Measurements from ENCODE around the gene TMEM233.

Gene TMEM233

DNA sequence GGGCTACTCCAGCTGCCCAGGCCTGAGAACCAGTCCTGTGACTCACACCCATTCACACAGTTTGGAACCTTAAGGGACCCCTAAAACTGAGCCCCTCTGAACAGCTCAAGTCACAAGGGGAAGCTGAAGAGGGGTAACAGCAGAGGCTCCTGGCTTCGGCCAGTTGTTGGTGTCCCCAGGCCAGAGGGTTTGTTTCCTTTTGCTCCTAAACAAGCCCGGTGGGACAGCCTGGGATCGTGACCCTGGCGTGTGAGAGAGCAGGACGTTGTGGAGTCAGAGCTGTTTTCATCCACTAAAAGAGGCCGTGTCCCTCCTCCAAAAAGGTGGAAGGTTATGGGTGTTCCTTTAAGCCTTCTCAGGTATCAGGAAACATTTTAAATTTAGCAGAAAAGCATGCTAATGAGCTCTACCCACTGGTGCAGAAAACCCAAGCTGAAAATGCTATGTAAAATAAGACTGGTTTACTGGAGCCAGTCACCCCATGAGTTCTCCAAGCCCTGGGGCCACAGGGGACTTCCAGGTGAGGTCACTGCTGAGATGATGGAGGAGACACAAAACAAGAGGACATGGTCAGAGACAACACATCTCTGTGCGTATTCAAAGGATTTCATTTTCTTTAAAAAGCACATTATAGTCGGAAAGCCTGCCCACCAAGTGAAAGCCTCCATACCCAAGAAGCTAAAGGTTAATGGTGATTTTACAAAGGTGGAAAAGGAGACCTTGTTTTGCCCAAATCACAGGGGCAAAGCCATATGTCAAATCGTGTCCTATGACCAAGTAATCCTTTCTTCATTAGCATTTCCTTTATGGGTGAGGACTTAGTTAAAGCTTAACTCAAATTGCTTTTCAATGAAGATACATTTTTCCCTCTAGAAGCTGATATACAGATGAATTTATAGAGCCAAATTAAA lies 88.4 kb downstream of the TMEM233 start:
- no peak for DNase-seq (ENCODE audit: low spot score)

DNA sequence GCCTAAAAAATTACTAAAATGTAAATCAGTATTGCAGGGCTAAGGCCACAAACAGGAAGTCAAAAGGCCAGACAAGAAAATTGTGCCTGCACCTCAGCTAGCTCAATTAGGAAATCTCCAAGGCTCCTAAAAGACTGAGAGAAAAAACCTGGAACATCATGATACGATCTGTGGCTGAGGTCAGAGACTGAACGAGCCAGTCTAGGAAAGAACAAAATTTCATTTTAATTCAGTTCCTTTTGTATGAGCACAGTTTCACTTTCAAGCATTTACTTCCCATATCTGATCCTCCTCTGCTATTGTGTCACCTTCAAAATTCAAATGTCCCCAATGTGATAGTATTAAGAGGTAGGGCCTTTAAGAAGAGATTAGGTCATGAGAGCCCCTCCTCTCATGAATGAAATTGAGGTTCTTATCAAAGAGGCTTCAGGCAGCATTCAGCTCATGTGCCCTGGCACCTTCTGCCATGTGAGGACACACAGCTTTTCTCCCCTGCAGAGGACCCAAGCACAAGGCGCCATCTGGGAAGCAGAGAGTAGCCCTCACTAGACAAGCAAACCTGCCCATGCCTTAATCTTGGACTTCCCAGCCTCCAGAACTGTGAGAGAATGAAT lies 89.2 kb downstream of the TMEM233 start:
- no peak for DNase-seq (ENCODE audit: low spot score)

DNA sequence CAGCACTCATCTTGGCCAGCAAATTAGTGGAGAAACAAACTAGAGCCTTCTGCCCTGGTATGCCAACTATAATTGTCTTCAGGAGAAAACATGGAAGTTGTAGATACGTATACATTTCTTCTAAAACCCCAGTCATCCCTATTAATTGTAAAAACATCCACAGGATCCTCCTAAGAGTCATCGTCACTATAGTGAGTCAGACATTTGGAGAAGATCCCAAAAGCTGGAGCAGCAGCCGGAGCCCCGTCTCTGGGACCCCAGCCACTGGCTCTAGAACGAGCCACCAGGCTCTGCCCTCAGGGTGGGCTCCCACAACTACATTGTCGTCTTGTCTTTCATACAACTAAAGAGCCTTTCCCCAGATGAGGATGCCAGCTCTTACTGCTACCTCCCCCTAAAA lies 89.8 kb downstream of the TMEM233 start:
- no peak for DNase-seq (ENCODE audit: low spot score)

DNA sequence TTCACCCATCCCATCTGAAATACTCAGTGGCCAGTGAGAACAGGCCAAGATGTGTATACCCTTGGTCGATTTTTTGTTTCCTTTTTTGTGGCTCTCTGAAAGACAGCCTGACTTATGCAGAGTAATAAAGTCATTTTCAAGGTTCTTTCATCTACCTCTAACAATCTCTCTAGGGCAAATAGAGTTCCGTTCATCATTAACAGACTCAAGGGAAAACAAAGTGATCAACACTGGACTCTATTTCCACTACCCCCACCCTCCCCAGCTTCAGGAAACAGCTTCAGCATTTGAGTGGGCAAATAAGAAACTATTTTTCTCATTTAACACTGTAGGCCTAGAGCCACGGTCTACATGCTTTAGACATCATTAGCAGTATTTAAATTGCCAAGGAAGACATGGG lies 90.2 kb downstream of the TMEM233 start:
- no peak for DNase-seq (ENCODE audit: low spot score)

DNA sequence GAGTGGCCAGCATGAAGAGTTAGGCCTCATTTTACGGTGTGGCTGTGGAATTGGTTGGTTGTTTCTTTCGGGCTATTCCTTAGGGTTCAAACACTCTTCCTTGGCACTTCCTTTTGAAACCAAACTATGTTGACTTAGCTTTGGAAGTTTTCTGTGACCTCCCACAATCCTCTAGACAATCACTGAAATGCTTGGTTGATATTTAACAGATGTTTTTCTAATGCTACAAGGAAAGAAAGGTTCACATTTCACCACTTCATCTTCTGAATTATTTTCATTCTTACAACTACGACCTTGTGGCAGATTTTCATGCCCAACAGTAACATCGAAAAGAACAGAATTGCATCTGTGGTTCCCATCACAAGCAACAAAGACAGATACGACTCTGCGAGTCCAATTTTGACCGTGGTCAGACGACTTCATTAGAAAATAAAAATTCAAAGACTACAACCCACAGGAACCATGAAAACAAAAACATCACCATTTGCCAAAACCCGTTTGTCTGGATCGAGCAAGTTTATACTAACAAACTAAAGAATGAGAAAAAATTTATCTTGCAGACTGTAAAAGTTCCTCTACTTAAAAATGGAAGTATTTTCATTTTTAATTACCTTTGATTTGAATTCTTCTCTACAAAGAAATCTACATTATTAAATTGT lies 91.3 kb downstream of the TMEM233 start:
- no peak for DNase-seq (ENCODE audit: low spot score)

DNA sequence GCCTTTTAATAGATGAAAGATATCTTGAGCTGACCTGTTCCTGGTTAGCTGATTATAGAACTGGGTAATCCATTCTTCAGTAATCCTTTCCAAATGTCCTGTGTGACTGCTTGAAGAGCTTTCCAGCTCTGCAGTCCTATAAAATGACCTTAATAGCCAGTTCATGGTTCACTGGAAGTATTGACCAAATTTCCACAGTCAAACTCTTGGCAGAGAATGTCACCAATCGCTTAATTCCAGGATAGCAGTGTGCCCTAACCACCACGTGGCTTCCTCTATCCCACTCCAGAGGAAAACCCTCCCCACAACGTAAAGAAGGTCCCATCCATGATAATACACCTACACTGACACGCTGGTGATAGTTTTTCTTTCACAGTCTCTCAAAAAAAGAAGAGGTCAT lies 91.8 kb downstream of the TMEM233 start:
- no peak for DNase-seq (ENCODE audit: low spot score)

DNA sequence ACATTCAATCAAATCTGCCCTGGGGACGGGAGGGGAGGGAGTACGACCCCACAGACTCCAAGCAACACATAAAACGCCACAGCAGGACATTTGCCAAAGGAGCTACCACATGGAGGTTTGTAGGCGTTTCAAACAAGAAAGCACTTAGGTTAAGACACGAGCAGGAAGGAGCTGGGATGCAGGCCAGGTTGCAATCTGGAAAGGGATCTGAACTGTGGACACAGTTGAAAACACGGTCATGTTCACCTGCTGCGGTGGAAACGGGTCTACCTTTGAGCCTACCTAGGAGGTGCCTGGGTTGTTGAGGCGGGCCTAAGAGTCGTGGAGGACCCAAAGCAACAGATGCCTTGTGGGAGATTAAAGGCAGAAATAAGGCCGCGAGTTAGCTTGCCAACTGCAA lies 92.8 kb downstream of the TMEM233 start:
- DNase-seq (ENCODE audit: low spot score) = no peak

DNA sequence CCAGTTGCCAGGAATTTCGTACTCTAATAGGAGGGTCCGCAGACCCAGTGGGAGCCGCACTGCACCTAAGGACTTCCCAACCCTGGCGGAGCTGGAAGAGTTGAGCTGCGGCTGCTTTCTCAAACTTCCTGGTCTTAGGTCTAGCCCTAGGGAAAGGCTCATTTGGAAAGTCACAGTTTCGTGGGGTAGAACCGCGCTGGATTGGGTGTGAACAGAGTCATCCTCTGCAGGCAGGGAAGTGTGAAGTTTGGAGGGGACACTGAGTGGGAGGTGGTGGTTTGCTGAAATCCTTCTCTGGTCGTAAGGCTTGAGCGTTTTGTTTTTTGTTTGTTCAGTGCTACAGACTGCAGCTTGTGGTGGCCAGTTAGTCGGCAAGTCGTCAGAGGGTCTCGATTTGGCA lies 93.2 kb downstream of the TMEM233 start:
- no peak for DNase-seq (ENCODE audit: low spot score)

DNA sequence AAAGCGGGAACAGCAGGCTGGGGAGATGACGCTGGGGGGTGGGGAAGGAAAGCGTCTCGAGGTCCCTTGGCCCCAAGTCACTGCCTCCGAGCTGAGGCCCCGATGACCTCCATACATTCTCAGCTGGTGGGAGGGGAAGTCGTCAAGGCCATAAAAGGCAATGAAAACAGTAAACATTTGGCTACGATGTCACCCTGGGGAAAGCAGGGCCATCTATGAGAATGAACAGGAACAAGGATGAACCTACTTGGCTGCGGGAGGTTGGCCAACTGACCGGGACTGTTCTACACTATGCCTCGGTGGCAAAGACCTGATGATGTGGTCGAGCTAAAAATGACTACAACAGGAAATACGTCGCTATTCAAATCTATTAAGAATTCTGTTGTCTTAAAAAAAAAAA lies 93.8 kb downstream of the TMEM233 start:
- no peak for DNase-seq (ENCODE audit: low spot score)

DNA sequence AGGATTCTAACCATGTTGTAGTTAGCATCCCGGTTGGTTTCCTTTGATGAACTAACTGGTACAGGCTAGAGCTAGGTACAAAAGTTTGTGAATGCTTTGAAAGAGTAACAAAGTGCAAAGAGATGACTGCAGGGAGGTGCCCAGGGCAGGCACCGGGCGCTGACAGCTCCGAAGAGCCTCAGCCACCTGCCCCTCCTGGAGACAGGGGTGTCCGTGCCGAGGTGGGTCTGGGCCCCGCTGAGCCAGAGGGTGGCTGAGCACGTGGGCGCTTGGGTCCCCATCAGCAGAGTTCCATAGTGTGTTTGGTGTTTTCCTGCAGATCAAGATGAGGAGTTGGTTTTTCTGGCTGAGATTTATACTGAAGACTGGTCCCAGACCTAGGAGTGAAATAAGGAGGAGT lies 94.3 kb downstream of the TMEM233 start:
- no peak for DNase-seq (ENCODE audit: low spot score)

DNA sequence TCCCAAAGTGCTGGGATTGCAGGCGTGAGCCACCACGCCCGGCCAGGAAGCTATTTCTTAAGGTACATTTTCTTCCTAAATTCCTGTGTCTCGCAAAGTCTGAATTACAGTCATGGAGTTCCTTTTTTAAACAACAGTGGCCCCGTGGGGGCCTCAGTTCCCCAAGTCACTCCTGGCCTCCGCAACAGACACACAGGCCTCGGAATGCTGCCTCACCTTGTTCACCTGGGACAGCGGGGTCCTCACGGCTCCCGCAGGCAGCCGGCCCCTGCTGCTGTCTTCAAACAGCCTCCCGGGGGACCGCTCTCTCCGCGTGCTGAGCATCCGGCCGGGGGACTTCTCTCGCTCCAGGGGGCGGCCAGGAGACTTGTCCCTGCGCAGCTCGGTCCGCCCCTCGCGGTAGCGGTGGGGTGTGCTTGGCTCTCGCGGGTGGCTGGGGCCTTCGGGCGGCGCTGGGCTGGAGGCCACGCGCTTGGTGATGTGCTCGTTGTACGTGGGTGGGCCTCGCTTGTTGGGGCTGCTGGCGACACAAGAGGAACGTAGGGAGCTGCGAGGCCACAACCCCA lies 96.4 kb downstream of the TMEM233 start:
- no peak for DNase-seq (ENCODE audit: low spot score)

DNA sequence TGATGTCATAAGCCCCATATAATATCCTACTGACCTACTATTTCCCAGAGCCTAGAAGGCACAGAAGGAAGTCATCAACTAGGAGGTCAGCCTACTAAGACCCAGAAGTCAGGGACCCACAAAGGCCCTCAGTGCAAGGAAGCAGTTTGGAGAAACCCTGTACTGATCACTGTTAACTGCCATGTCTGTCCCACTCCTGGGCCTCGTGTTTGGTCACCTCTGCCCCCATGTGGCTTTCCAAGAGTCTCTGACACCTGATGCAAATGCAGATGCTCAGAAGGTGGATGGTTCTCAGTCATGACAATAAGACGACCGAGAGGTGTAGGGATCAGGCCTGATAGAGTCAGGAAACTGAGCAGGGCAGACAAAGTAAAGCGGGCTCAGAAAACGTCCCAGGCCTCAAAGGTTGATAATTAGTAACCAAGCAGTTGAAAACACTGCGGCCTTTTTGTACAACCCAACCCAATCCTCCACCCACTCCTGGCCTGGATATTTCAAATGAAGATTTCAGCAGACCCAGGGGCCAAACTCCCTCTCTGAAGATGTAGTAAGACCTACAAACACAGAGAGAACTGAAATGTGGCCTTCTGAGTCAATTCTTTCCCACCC lies 97.7 kb downstream of the TMEM233 start:
- no peak for DNase-seq (ENCODE audit: low spot score)

DNA sequence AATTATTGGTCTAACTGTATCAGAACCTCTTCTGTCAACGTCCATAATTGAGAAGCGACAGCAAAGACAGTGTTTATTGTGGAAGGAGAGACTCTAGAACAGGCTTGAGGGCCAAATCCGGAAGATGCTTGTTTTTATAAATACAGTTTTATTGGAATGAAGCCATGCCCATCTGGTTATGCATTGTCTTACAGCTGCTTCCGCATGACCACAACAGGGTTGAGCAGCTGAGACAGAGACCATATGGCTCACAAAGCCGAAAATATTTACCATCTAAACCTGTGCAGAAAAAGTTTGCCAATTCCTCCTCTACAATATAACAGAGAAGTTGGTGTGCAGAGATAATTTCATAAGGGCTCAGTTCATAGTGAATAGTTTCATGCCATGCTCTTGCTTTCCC lies 98.8 kb downstream of the TMEM233 start:
- no peak for DNase-seq (ENCODE audit: low spot score)

Data from CD4-positive, alpha-beta T cell treated with Interleukin-6 at 100 ng/mL for 8 hours (primary cell).